PC-3 (cell line): ENCODE data around the gene MXD1. TPM values are rescaled to one million over a fixed set of nuclear protein-coding genes. Genes with fewer than 3 reads are reported as not detected.

Experiments used
- ATAC-seq: fragments of 200-7000 bp; cut with Tn5 transposase; 2 replicates; pipeline ENCODE4 v1.9.1; 2020; ENCODE audit warnings: mild to moderate bottlenecking, moderate library complexity
- BruUV-seq: library from RNA; stranded (reverse); fragments of 400-500 nt; replicated peaks from 2 replicates; lab custom pipeline; 2021; lab: Mats Ljungman, UMichigan
- CTCF ChIA-PET: fragments of 300-600 bp; sonication (Branson Sonifier 250); formaldehyde crosslinking; loops from one replicate; lab custom pipeline; 2022; ENCODE audit warnings: antibody characterized with exemption; lab: Charles Lee
- POLR2A ChIA-PET: fragments of 300-600 bp; sonication (Branson Sonifier 250); formaldehyde crosslinking; loops from one replicate; lab custom pipeline; 2022; ENCODE audit warnings: antibody characterized with exemption; ENCODE audit not compliant: unreplicated experiment; lab: Charles Lee
- DNase-seq: peaks from one replicate; pipeline ENCODE4 v3.0.0-alpha.2; 2015
- H2AFZ ChIP-seq: fragments of 300-600 bp; sonication (generic); 2 replicates; pipeline ENCODE4 v1.6.0; 2016; ENCODE audit warnings: antibody characterized with exemption, low read length
- H3F3A ChIP-seq: fragments of 300-600 bp; sonication (generic); one replicate; pipeline ENCODE4 v1.6.0; 2017; ENCODE audit warnings: antibody characterized with exemption, low read length, control low read depth, mild to moderate bottlenecking; ENCODE audit not compliant: unreplicated experiment
- H3K27ac ChIP-seq: fragments of 300-600 bp; sonication (generic); 2 replicates; pipeline ENCODE4 v1.5.1; 2016; ENCODE audit warnings: mild to moderate bottlenecking, low read length
- H3K27me3 ChIP-seq: fragments of 300-600 bp; sonication (generic); 2 replicates; pipeline ENCODE4 v1.6.1; 2016; ENCODE audit warnings: low read length, mixed read lengths
- H3K36me3 ChIP-seq: fragments of 300-600 bp; sonication (generic); 2 replicates; pipeline ENCODE4 v1.6.1; 2016; ENCODE audit warnings: low read depth, mixed run types, low read length, mixed read lengths
- H3K4me1 ChIP-seq: fragments of 300-600 bp; sonication (generic); 2 replicates; pipeline ENCODE4 v1.5.1; 2016; ENCODE audit warnings: low read length; ENCODE audit not compliant: insufficient read depth
- H3K4me2 ChIP-seq: fragments of 300-600 bp; sonication (generic); 2 replicates; pipeline ENCODE4 v1.6.0; 2016; ENCODE audit warnings: low read length
- H3K4me3 ChIP-seq: fragments of 300-600 bp; sonication (generic); 2 replicates; pipeline ENCODE4 v1.5.1; 2016; ENCODE audit warnings: mild to moderate bottlenecking, low read length, mixed read lengths
- H3K79me2 ChIP-seq: fragments of 300-600 bp; sonication (generic); 2 replicates; pipeline ENCODE4 v1.6.1; 2017; ENCODE audit warnings: low read length, mixed read lengths
- H3K9ac ChIP-seq: fragments of 300-600 bp; sonication (generic); 2 replicates; pipeline ENCODE4 v1.6.0; 2016; ENCODE audit warnings: mild to moderate bottlenecking, low read length
- H3K9me2 ChIP-seq: fragments of 300-600 bp; sonication (generic); replicated peaks from 2 replicates; pipeline ENCODE4 v1.6.1; 2016; ENCODE audit warnings: mixed run types, low read length, mixed read lengths
- H3K9me3 ChIP-seq: fragments of 300-600 bp; sonication (generic); 2 replicates; pipeline ENCODE4 v1.6.1; 2016; ENCODE audit warnings: low read length, mixed read lengths
- H4K20me1 ChIP-seq: fragments of 300-600 bp; sonication (generic); 2 replicates; pipeline ENCODE4 v1.6.1; 2016; ENCODE audit warnings: low read length, mixed read lengths
- CTCF ChIP-seq: fragments of 300-600 bp; sonication (generic); conservative IDR thresholded peaks from 2 replicates; pipeline ENCODE4 v1.5.1; 2017; ENCODE audit warnings: antibody characterized with exemption, low read depth, mild to moderate bottlenecking, low read length
- EZH2 ChIP-seq: fragments of 300-600 bp; sonication (generic); IDR thresholded peaks from one replicate; pipeline ENCODE4 v1.6.1; 2017; ENCODE audit warnings: antibody characterized with exemption, mild to moderate bottlenecking, low read length; ENCODE audit not compliant: unreplicated experiment
- EZH2phosphoT487 ChIP-seq: fragments of 300-600 bp; sonication (generic); IDR thresholded peaks from 2 replicates; pipeline ENCODE4 v1.6.1; 2018; ENCODE audit warnings: mild to moderate bottlenecking, antibody characterized with exemption, low read length, borderline replicate concordance
- intact Hi-C: fragments of 100-400 bp; cut with micrococcal nuclease; formaldehyde crosslinking; loops from 2 replicates; pipeline ENCODE4 v1.9.0; 2023
- total RNA-seq: library from RNA; depleted of rRNA; stranded (reverse); fragments of >200 nt; gene quantifications from 2 replicates; pipeline ENCODE4 v1.2.3, GENCODE V29; 2014

Gene MXD1
- total RNA-seq, 1 experiment from 2014 or later, result 6.8 TPM

- TF ChIP-seq EZH2 (no peak), EZH2phosphoT487 (no peak), CTCF (no peak)
- CTCF ChIA-PET, result no interaction called here
- Histone ChIP-seq H3K4me3 (no peak overlapping the region), H3K9ac (no peak overlapping the region), H4K20me1 (no peaks in the 10 kb centered on the region), H3K4me1 (peaks cover 33% of the 10 kb centered on the region), H3K9me3 (no peaks in the 10 kb centered on the region), H3K27ac (no peak overlapping the region), H3K9me2 (no peaks in the 10 kb centered on the region), H3K79me2 (no peaks in the 10 kb centered on the region), H3K4me2 (no peak overlapping the region), H3F3A (peaks cover 3% of the 10 kb centered on the region), H2AFZ (no peak overlapping the region), H3K27me3 (no peaks in the 10 kb centered on the region), H3K36me3 (peaks cover 27% of the 10 kb centered on the region)
- DNase-seq (no peak), ATAC-seq (no peak)
- intact Hi-C loops, result no loop called here
- no TSS peak for BruUV-seq
- POLR2A ChIA-PET, result no interaction called here
Measured at GRCh38 chr2:69936906-69937305, 22.0 kb downstream of the MXD1 start.

GRCh38 chr2:69937968-69938367 is 23.1 kb downstream of the MXD1 start:
- Histone ChIP-seq H3F3A (no peaks in the 10 kb centered on the region), H3K36me3 (peaks cover 32% of the 10 kb centered on the region), H3K9me3 (no peaks in the 10 kb centered on the region), H3K79me2 (no peaks in the 10 kb centered on the region), H3K4me2 (no peak overlapping the region), H4K20me1 (no peaks in the 10 kb centered on the region), H3K27me3 (no peaks in the 10 kb centered on the region), H3K9ac (no peak overlapping the region), H3K4me1 (peaks cover 25% of the 10 kb centered on the region), H3K9me2 (no peaks in the 10 kb centered on the region), H3K27ac (no peak overlapping the region), H2AFZ (no peak overlapping the region), H3K4me3 (no peak overlapping the region)
- ChIA-PET POLR2A (no interaction called here), CTCF (no interaction called here)
- TF ChIP-seq EZH2 (no peak), EZH2phosphoT487 (no peak), CTCF (no peak)
- BruUV-seq, result no TSS peak
- ATAC-seq (no peak), DNase-seq (no peak)
- intact Hi-C loops, result no loop called here

- TF ChIP-seq CTCF (no peak), EZH2phosphoT487 (no peak), EZH2 (no peak)
- Histone ChIP-seq H3K9me3 (no peaks in the 10 kb centered on the region), H3K9me2 (no peaks in the 10 kb centered on the region), H3K9ac (no peak overlapping the region), H3K79me2 (no peaks in the 10 kb centered on the region), H3K4me2 (no peak overlapping the region), H3K4me3 (no peak overlapping the region), H3K36me3 (peaks cover 38% of the 10 kb centered on the region), H3K4me1 (peaks cover 23% of the 10 kb centered on the region), H3F3A (no peaks in the 10 kb centered on the region), H3K27me3 (no peaks in the 10 kb centered on the region), H2AFZ (no peak overlapping the region), H3K27ac (no peak overlapping the region), H4K20me1 (no peaks in the 10 kb centered on the region)
- intact Hi-C loops, result no loop called here
- ChIA-PET CTCF (no interaction called here), POLR2A (no interaction called here)
- ATAC-seq, result no peak
- no TSS peak for BruUV-seq
- DNase-seq, result no peak
Measured at GRCh38 chr2:69939722-69940121, 24.8 kb downstream of the MXD1 start.
